HepG2 (cell line): ENCODE measurements around the gene TTC16. TPM values are rescaled to one million over a fixed set of nuclear protein-coding genes. Genes with fewer than 3 reads are reported as not detected.
A peak's percentile ranks its signal among the peaks of the same experiment; 100 is the strongest.

Experiments
- ATAC-seq: fragments of 200-7000 bp; cut with Tn5 transposase; 3 replicates; pipeline ENCODE4 v1.9.1; 2020; ENCODE audit warnings: mild to moderate bottlenecking, moderate library complexity
- BruUV-seq: library from RNA; stranded (reverse); fragments of 400-500 nt; replicated peaks from 2 replicates; lab custom pipeline; 2021; lab: Mats Ljungman, UMichigan
- CTCF ChIA-PET: fragments of 300-600 bp; formaldehyde crosslinking; extraction: SDS; loops from one replicate; lab custom pipeline; 2021; ENCODE audit warnings: low total read pairs, inconsistent platforms, low intra/inter-chr PET ratio; lab: Yijun Ruan, JAX
- POLR2A ChIA-PET: fragments of 350-600 bp; sonication (Branson Sonifier 250); formaldehyde crosslinking; loops from one replicate; lab custom pipeline; 2020; ENCODE audit warnings: antibody characterized with exemption, inconsistent platforms; lab: Yijun Ruan, JAX
- DNase-seq: peaks from one replicate; pipeline ENCODE4 v3.0.0-alpha.2; 2015; ENCODE audit warnings: low spot score
- FAIRE-seq: peaks from 3 replicates; lab custom pipeline; 2011; peaks lifted over from hg19 to GRCh38; lab: Jason Lieb, UNC
- H2AFZ ChIP-seq: one replicate; pipeline ENCODE4 v1.6.1; 2011; ENCODE audit warnings: low read length, inconsistent platforms
- H3K27ac ChIP-seq: fragments of 300-600 bp; 3 replicates; pipeline ENCODE4 v1.8.0; 2011; ENCODE audit warnings: mixed run types, mild to moderate bottlenecking, mixed read lengths, low read length, inconsistent platforms; ENCODE audit not compliant: insufficient read depth; ENCODE audit errors: extremely low read length
- H3K27me3 ChIP-seq, 2 experiments: fragments of 200-600 bp in 1 of 2; 2 replicates in 1 of 2; 3 replicates in 1 of 2; pipeline versions ENCODE4 v1.6.0 to v1.8.0; 2011; ENCODE audit warnings: low read length in 2 of 2, mild to moderate bottlenecking in 2 of 2, moderate library complexity in 2 of 2, inconsistent platforms in 1 of 2; ENCODE audit not compliant: insufficient read depth in 2 of 2, control insufficient read depth in 1 of 2
- H3K36me3 ChIP-seq, 2 experiments: fragments of 200-600 bp in 1 of 2; replicated peaks in 1 of 2; 2 replicates in 1 of 2; 3 replicates in 1 of 2; pipeline versions ENCODE4 v1.5.1 to v1.8.0; 2011; ENCODE audit warnings: low read length in 2 of 2, inconsistent platforms in 1 of 2; ENCODE audit not compliant: insufficient read depth in 2 of 2, control insufficient read depth in 1 of 2
- H3K4me1 ChIP-seq: 2 replicates; pipeline ENCODE4 v1.5.1; 2012; ENCODE audit warnings: low read length, inconsistent platforms; ENCODE audit not compliant: insufficient read depth
- H3K4me2 ChIP-seq: 2 replicates; pipeline ENCODE4 v1.6.0; 2011; ENCODE audit warnings: low read depth, low read length, inconsistent platforms
- H3K4me3 ChIP-seq, 3 experiments: fragments of 200-600 bp in 1 of 3; sonication (generic), shearing (Covaris generic) in 1 of 3; replicated peaks in 1 of 3; 2 replicates each; pipeline ENCODE4 v1.5.1; 2011 to 2016; ENCODE audit warnings: low read length in 3 of 3, inconsistent platforms in 2 of 3, low read depth in 2 of 3, mild to moderate bottlenecking in 2 of 3, control low read depth in 1 of 3, mixed read lengths in 1 of 3; ENCODE audit not compliant: insufficient read depth in 1 of 3
- H3K79me2 ChIP-seq: one replicate; pipeline ENCODE4 v1.6.1; 2011; ENCODE audit warnings: low read length, inconsistent platforms; ENCODE audit not compliant: insufficient read depth
- H3K9ac ChIP-seq: 2 replicates; pipeline ENCODE4 v1.6.0; 2011; ENCODE audit warnings: mild to moderate bottlenecking, low read depth, low read length, inconsistent platforms; ENCODE audit not compliant: insufficient read depth
- H3K9me3 ChIP-seq: 2 replicates; pipeline ENCODE4 v1.5.1; 2012; ENCODE audit warnings: mild to moderate bottlenecking, low read length
- H4K20me1 ChIP-seq: 2 replicates; pipeline ENCODE4 v1.6.0; 2011; ENCODE audit warnings: inconsistent platforms, mild to moderate bottlenecking, low read length, moderate library complexity; ENCODE audit not compliant: insufficient read depth
- FOXC1 ChIP-seq: sonication (generic); formaldehyde crosslinking; IDR thresholded peaks from 2 replicates; pipeline ENCODE4 v1.8.0; 2022; ENCODE audit warnings: mild to moderate bottlenecking, missing genetic modification reagents, borderline replicate concordance
- MAFF ChIP-seq: IDR thresholded peaks from 2 replicates; pipeline ENCODE4 v1.6.1; 2011; ENCODE audit warnings: low read depth, low read length, improper control_type of control experiment
- MAFK ChIP-seq, 2 experiments: IDR thresholded peaks in 1 of 2; conservative IDR thresholded peaks in 1 of 2; 2 replicates each; pipeline ENCODE4 v1.6.1; 2011; ENCODE audit warnings: improper control_type of control experiment in 2 of 2, low read length in 2 of 2
- SMC3 ChIP-seq: IDR thresholded peaks from 2 replicates; pipeline ENCODE4 v1.6.1; 2011; ENCODE audit warnings: low read length, improper control_type of control experiment
- WGBS: methylation state at CpG from one replicate; pipeline ENCODE4 v1.1.6; 2017; ENCODE audit warnings: low lambda C conversion rate; 5-methylcytosine and 5-hydroxymethylcytosine counted together
- in situ Hi-C: cut with HindIII; loops from 2 replicates; pipeline ENCODE4 v1.10.0; 2017; ENCODE audit warnings: low pct_unique_long_range_greater_than_20kb; ENCODE audit not compliant: extremely low pct_ligation_motif_present
- intact Hi-C: fragments of 100-400 bp; cut with micrococcal nuclease; formaldehyde crosslinking; loops from one replicate; pipeline ENCODE4 v1.10.0; 2022; ENCODE audit not compliant: unreplicated experiment
- polyA plus RNA-seq, 8 experiments: library from polyadenylated mRNA; depleted of rRNA in 3 of 8; stranded (reverse) in 7 of 8; unstranded in 1 of 8; fragments of >200 nt; fragmentation: Illumina TruSeq in 4 of 8; extraction: Trizol in 4 of 8; gene quantifications; 2 replicates each; pipeline versions ENCODE4 v1.2.1 to v1.2.3, GENCODE V29; 2011 to 2016; ENCODE audit warnings: low read depth in 4 of 8, missing spikeins in 1 of 8, mixed read lengths in 1 of 8; ENCODE audit not compliant: insufficient read depth in 1 of 8
- total RNA-seq, 5 experiments: library from RNA; depleted of rRNA; stranded (reverse); fragments of >200 nt; fragmentation: Illumina TruSeq; extraction: Trizol; gene quantifications; 2 replicates each; pipeline ENCODE4 v1.2.3, GENCODE V29; 2016; ENCODE audit warnings: low read depth in 1 of 5
- TF ChIP-seq, protein P1 (sequence below): fragments of 450-650 bp; IDR thresholded peaks from 2 replicates; pipeline ENCODE4 v1.6.1; 2016

The TTC16 gene
- total and polyA plus RNA-seq, 2 of the 13 experiments (the other 11 are each of a cell fraction or from before 2014, with no cell fraction given) = not detected

DNA sequence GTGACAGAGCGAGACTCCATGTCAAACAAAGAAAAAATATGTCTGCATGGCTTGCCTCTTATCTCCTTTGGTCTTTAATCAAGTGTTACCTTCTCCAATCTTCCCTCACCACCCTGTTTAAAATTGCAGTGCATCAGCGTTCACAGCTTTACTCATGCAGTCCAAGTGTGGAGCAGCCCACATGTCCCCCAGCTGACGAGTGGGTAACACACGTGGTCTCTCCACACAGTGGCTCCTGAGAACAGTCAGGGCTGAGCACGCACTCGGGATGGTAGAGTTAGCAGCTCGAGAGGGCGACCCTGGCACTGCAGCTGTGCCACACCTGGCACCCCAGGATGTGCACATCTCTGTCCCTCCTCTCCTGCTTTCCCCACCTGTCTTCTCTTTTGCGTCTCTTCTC, 35.0 kb upstream of the TTC16 start:
- no peaks in the 10 kb centered on the region for H3K9me3 ChIP-seq
- no peaks in the 10 kb centered on the region for H3K27me3 ChIP-seq
- intact Hi-C loops (no loop called here), in situ Hi-C loops (no loop called here)
- FAIRE-seq (no peak), DNase-seq (no peak), ATAC-seq (no peak)
- no peaks in the 10 kb centered on the region for H4K20me1 ChIP-seq
- H3K27ac ChIP-seq = no peak overlapping the region
- WGBS = 81% methylated on average over 9 of the region's 9 CpGs
- no peak overlapping the region for H3K9ac ChIP-seq
- no peaks in the 10 kb centered on the region for H3K4me1 ChIP-seq
- ChIA-PET POLR2A (no interaction called here), CTCF (no interaction called here)
- BruUV-seq = no TSS peak
- H3K4me3 ChIP-seq = no peak overlapping the region
- TF ChIP-seq, protein P1, sequence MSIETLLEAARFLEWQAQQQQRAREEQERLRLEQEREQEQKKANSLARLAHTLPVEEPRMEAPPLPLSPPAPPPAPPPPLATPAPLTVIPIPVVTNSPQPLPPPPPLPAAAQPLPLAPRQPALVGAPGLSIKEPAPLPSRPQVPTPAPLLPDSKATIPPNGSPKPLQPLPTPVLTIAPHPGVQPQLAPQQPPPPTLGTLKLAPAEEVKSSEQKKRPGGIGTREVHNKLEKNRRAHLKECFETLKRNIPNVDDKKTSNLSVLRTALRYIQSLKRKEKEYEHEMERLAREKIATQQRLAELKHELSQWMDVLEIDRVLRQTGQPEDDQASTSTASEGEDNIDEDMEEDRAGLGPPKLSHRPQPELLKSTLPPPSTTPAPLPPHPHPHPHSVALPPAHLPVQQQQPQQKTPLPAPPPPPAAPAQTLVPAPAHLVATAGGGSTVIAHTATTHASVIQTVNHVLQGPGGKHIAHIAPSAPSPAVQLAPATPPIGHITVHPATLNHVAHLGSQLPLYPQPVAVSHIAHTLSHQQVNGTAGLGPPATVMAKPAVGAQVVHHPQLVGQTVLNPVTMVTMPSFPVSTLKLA = peak; percentile 86
- TF ChIP-seq FOXC1 = no peak
- no peaks in the 10 kb centered on the region for H3K79me2 ChIP-seq
- no peaks in the 10 kb centered on the region for H3K36me3 ChIP-seq
- H2AFZ ChIP-seq = no peak overlapping the region
- H3K4me2 ChIP-seq = no peak overlapping the region

DNA sequence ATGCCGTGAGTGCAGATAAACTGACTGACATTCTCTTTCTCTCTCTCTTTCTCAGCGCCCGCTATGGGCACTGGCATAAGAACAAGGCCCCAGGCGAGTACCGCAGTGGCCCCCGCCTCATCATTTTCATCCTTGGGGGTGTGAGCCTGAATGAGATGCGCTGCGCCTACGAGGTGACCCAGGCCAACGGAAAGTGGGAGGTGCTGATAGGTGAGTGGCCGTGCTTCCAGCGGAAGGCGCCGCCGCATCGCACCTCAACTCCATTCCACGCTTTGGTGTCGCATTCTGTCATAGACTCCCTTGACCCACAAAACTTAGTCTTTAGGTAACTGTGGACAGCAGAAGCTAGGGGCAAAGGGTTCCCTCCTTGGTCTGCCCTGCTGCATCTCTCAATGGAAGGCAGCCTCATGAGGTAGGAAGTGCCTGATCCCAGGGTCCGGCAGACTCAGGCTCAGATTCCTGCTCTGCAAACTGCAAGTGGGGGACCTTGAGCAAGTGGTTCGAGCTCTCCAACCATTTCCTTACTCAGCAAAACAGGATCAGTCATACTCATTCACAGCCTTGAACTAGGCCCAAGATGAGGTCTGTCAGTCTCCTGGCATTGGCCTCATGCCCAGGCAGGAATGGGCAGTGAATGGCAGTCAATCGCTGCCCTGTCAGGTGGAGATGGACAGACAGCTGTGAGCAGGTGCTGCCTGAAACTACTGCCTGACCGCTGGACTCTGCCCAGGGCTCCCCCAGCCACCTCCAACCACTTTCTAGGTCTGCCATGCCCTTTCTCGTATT, 33.3 kb upstream of the TTC16 start:
- in situ Hi-C loops (no loop called here), intact Hi-C loops (no loop called here)
- WGBS = 93% methylated on average over 20 of the region's 23 CpGs
- Histone ChIP-seq H3K9ac (no peak overlapping the region), H3K4me3 (no peak overlapping the region), H4K20me1 (no peaks in the 10 kb centered on the region), H3K36me3 (no peaks in the 10 kb centered on the region), H3K79me2 (no peaks in the 10 kb centered on the region), H3K27me3 (no peaks in the 10 kb centered on the region), H3K4me1 (peaks cover 15% of the 10 kb centered on the region), H3K4me2 (no peak overlapping the region), H3K27ac (no peak overlapping the region), H3K9me3 (no peaks in the 10 kb centered on the region), H2AFZ (no peak overlapping the region)
- no peak for FAIRE-seq
- peak; percentile 60 for TF ChIP-seq MAFF
- TF ChIP-seq SMC3 = no peak
- TF ChIP-seq MAFK (conservative IDR thresholded peaks at IDR 0.05 in 1 of 2, IDR thresholded peaks at IDR 0.05 in 1 of 2; ENCODE audit: low read length in 2 of 2) = peak; percentile 60 to 79; a peak in 3 of 4 replicates
- ChIA-PET POLR2A (no interaction called here), CTCF (no interaction called here)
- no TSS peak for BruUV-seq
- no peak for ATAC-seq
- no peak for DNase-seq
